ENCODE measurements around the gene ACTN1.
A peak's percentile ranks its signal among the peaks of the same experiment; 100 is the strongest.
"Not testable (repeated sequence)": the region's sequence is repeated elsewhere in the genome, so short reads cannot be mapped to it uniquely, and the experiment has no call there.

The ACTN1 gene

DNA sequence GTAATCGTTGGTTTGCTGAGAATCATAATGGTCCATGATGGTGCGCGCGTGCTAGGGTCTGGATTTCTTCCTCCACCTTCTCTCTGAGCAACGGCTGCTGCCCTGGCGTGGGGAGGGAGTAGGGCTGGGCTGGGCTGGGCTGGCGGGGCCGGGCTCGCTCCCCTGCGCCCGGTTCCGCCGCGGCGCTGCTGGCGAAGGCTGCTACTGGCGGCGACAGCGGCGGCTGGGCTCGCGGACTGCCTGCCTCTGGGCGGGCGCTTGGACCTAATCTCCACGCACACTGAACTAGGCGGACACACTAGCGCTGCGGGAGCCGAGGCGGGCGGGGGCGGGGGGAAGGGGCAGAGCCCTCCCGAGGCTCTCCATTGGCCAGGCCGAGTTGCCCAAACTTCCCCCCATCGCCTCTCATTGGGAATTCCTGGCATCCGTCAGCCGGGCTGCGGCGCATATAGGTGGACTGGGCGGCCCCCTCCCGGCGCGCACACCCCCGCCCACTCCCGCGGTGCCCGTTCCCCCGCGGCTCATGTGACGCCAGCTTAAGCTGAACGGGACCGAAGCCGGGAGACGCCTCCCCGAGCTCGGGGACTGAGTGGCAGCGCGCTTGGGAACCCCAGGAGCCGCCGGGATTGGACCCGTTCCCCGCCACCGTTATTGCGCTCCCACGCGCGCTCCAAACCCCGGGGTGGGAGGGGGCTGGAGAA is at the start of gene ACTN1:
ACTN1 (minus strand) TSS at position 282 of the 701 bp plus-strand sequence; CDS start at position 36, 246 bp downstream.
- TF ChIP-seq ZFX (IDR thresholded peaks at IDR 0.05): no peak
- TF ChIP-seq, protein P1, sequence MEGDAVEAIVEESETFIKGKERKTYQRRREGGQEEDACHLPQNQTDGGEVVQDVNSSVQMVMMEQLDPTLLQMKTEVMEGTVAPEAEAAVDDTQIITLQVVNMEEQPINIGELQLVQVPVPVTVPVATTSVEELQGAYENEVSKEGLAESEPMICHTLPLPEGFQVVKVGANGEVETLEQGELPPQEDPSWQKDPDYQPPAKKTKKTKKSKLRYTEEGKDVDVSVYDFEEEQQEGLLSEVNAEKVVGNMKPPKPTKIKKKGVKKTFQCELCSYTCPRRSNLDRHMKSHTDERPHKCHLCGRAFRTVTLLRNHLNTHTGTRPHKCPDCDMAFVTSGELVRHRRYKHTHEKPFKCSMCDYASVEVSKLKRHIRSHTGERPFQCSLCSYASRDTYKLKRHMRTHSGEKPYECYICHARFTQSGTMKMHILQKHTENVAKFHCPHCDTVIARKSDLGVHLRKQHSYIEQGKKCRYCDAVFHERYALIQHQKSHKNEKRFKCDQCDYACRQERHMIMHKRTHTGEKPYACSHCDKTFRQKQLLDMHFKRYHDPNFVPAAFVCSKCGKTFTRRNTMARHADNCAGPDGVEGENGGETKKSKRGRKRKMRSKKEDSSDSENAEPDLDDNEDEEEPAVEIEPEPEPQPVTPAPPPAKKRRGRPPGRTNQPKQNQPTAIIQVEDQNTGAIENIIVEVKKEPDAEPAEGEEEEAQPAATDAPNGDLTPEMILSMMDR (conservative IDR thresholded peaks at IDR 0.05): no peak
- peak within 1 kb of the TSS; percentile 92 for H3K27ac ChIP-seq

DNA sequence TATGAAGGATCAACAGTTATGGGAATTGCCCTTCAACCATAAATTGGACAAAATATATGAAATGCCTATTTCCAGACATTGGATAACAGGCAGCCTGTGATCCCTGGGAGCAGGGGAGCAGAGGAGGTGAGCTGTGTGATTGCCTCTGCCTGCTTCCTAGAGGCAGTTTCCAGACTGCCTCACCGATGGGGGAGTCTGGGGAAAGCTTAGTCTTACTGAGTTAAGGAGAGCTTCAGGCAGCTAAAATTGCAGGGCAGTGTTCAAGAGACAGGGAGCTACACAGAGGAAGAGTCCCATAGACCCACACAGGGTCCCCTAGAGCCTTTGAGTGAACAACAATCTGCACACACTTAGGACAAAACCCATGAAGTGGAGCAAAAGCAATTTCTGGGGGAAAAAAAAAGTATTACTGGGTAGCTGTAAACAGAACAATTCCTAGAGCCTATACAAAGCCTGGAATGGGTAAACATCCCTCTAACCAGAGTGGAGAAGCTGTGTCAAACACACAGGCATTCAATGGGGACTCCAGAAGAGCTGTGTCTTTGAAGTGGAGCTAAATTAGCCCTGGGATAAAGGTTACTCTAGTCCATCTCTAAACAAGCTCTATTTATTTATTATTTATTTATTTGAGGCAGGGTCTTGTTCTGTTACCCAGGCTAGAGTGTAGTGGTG is 48.3 kb upstream of the ACTN1 start:
- H3K27ac ChIP-seq: no peak overlapping the region
- TF ChIP-seq, protein P1 (conservative IDR thresholded peaks at IDR 0.05): no peak
- no peak for TF ChIP-seq ZFX (IDR thresholded peaks at IDR 0.05)

DNA sequence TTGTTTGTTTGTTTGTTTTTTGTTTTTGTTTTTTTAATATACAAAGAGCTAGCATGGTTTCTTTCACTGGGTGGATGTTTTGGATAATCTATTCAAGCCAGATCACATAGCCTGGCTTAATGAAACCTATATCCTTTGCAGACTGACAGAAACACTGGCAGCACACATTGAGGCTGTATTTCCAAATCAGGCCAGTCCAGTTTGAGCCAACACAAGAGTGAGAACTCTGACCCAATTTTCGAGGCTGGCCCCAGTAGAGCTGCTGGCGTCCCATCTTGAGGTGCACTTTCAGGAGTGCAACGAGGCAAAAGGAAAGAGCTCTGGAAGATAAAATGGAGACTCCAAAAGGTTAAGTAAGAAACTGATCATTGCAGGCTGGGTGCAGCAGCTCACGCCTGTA is 43.9 kb upstream of the ACTN1 start:
- TF ChIP-seq, protein P1 (conservative IDR thresholded peaks at IDR 0.05): no peak
- no peak for TF ChIP-seq ZFX (IDR thresholded peaks at IDR 0.05)
- no peak overlapping the region for H3K27ac ChIP-seq

DNA sequence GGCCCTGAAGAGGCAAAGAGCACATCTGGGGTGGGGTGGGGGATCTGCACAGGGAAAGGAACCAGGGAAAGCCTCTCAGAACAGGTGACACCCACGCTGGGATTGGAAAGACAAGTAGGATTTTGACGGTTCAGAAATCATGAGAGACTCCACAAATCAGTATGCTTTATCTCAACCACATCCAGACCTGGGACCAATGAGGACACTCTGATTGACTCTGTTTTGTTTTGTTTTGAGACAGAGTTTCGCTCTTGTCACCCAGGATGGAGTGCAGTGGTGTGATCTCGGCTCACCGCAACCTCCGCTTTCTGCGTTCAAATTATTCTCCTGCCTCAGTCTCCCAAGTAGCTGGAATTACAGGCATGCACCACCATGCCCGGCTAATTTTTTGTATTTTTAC is 43.0 kb upstream of the ACTN1 start:
- not testable (repeated sequence) for H3K27ac ChIP-seq

DNA sequence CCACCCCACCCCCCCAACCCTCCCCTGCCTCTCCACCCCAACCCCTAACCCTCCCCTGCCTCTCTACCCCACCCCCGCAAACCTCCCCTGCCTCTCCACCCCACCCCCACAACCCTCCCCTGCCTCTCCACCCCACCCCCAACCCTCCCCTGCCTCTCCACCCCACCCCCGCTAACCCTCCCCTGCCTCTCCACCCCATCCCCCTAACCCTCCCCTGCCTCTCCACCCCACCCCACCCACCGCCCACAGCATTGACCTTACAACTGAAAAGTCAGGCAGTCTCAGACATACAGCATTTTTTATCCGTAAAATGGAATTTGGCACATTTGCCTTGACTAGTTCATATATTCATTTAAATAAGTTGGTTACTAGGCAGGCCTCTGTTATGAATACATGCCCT is 38.6 kb upstream of the ACTN1 start:
- TF ChIP-seq ZFX (IDR thresholded peaks at IDR 0.05): no peak
- TF ChIP-seq, protein P1 (conservative IDR thresholded peaks at IDR 0.05): no peak
- H3K27ac ChIP-seq: no peak overlapping the region

DNA sequence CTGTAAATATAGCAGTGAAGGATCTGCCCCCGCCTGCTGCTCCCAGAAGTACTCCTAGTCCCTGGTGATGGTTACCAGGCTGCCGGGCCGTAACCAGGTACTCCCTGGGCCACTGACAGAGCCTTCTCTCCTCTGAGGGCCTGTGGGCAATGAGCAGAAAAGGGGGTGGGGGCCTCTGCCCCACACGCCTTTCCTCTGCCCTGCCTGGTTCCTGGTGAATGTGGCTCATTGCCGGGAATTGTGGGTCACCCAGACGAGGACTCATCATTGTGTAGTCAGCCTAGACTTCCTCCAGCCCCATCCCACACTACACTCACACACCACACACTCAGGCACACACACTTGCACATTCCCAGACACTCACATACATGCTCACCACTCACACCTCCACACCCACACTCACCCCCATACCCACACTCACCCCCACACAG is 35.7 kb upstream of the ACTN1 start:
- H3K27ac ChIP-seq: peak overlapping the region; percentile 56

DNA sequence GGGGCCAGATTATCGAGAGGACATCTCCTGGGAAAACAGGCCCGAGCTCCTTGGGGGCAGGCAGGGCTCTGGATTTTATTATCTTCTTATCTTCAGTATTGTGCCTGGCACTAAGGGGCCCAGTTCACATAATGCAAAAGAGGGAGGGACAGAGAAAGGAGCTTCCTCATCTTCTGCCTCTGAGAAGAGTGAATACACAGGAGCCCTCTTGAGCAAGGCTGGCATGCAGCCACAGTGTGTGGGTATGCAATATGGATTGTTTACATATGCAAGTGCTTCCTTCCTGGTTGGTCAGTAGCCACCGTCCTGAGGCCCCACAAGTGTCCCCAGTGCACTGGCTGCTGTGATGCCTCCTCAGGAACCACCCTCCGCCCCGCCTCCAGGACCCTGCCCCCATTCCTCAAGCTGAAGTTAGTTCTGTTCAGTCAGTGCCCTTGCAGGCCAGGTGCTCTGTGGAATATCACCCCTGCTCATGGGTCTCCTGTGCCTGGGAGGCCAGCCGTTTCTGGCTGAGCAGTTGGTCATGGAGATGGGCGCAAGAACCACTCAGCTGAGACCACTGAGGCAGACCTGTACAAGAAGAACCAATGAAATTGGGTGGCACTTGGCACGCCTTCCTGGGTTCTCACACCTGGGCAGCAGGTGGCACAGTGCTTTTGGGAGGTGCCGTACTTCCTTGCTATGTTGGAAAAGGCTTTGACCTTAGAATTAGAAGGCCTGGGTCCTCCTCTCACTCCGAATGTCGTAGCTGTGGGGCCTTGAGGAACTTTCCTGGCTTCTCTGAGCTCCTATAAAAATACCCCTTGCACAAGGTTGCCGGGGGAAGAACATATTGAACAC is 35.1 kb upstream of the ACTN1 start:
- peak overlapping the region; percentile 56 for H3K27ac ChIP-seq
- TF ChIP-seq, protein P1 (conservative IDR thresholded peaks at IDR 0.05): no peak
- no peak for TF ChIP-seq ZFX (IDR thresholded peaks at IDR 0.05)

More for the DNA sequence above, 35.7 kb upstream of the ACTN1 start:
- TF ChIP-seq, protein P1 (conservative IDR thresholded peaks at IDR 0.05): no peak
- no peak for TF ChIP-seq ZFX (IDR thresholded peaks at IDR 0.05)
